Hypothalamus (tissue), 51 donors: ENCODE results near the gene FAM180B.
"Not testable (repeated sequence)": the region's sequence is repeated elsewhere in the genome, so short reads cannot be mapped to it uniquely, and the experiment has no call there.

Experiments
- DNase-seq, 51 donors: peaks; one replicate each; lab custom pipeline; 2025; lab: John Stamatoyannopoulos, UW

The FAM180B gene

DNA sequence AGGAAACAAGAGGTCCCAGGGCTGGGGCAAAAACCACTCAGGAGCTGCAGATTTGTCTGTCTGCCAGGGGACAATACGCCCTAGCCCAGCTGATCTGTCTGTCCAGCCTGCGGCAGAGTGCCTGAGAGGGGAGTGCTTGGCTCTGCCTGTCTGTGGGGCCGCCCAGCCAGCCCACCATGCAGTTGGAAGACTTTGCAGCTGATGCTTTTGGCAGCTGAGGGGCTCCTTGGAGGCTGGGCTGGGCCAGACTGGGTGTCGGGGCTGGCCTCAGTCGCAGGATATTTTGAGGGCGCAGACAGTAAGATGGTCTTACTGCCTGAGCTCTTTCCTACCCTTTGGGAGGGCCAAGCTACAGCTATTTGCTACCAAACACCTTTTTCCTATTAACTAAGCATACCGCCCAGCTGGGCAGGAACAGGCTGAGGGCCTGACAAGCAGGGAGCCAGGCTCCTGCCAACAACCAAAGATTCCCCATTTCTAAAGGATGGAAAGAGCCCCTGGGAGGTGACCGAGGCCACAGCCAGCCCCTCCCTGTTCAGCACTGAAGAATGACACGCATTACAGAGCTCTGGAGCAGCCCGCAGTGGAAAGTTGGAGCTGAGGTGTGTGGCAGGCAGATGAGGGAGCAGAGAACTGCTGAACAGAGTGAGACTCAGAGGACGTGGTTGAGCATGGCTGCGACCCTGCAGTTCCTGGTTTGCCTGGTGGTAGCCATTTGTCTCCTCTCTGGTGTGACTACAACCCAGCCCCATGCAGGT lies at the start of gene FAM180B:
Gene FAM180B, plus strand, starts transcription at position 581 of the 758 bp plus-strand sequence. Its CDS starts 91 bp downstream, at position 672.
- DNase-seq: peak in 15 of 51 donors; percentile 12 to 63 (median 55)

GRCh38 chr11:47536915-47537314 lies 49.6 kb upstream of the FAM180B start:
- no peak for DNase-seq

DNA sequence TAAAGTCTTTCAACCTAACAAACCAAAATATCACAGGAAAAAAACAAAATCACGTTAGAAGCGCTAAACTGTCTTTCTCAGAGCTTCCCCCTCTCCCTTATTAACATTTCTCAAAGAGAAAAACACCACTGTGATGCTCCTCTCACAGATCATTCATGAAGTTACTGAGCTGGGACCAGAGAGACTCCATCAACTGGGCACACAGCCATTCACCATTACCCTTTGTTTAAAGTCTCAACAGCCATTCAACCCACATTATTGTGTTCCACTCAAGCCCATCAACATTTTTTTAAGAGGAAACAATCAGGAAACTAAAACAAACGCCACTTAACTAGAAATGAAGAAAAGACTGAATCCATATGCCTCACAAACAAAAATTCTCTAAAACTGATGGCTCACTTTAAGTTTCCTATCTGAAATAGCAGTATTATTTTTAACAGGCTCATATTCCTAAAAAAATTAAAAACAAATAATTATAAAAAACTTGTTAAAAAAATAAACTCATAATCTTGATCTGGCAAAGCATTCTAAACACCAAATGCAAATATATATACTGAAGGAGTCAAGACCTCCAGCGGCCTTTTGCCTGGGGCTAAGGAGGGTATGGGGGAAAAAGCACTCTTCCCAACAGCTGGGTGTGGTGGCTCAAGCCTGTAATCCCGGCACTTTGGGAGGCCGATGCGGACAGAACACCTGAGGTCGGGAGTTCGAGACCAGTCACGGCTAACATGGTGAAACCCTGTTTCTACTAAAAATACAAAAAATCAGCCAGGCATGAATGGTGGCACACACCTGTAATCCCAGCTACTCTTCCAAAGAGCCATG lies 47.5 kb upstream of the FAM180B start:
- DNase-seq: peak in 7 of 51 donors; percentile 4 to 44 (median 10)

DNA sequence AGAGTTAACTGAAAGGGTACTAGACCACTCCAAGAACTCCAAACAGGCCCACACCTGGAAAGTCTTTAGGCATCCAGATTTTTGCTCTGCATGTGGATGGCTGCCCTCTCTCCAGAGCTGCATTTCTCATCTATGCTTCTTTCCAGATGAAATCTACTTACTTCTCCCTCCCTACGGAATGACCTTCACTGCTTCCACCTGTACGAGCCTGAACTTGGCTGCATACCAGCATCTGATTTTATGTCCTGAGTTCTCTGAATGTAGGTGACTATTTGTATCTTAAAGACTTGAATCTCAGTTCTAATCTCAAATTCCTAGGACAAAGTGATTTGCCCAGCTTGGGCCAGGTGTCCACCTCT lies 46.8 kb upstream of the FAM180B start:
- DNase-seq: no peak

GRCh38 chr11:47541070-47541469 lies 45.4 kb upstream of the FAM180B start:
- DNase-seq: no peak

DNA sequence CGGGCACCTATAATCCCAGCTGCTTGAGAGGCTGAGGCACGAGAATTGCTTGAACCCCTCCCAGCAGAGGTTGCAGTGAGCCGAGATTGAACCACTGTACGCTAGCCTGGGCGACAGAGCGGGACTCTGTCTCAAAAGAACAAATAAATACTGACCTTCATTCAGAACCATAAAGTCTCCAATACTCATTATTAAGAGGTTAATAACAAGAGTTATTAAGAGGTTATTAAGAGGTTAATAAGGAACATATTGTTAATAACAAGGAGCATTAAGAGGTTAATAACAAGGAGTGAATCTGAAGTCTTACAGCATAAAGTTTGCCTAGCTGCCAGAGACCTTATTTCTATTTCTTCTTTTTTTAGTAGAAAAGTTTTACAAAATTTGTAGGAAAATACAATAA lies 41.2 kb upstream of the FAM180B start:
- DNase-seq: no peak

GRCh38 chr11:47546274-47546673 lies 40.2 kb upstream of the FAM180B start:
- DNase-seq: not testable (repeated sequence)

GRCh38 chr11:47550288-47551047 lies 36.0 kb upstream of the FAM180B start:
- no peak for DNase-seq

- no peak for DNase-seq
Measured at GRCh38 chr11:47551086-47551485, 35.4 kb upstream of the FAM180B start.

DNA sequence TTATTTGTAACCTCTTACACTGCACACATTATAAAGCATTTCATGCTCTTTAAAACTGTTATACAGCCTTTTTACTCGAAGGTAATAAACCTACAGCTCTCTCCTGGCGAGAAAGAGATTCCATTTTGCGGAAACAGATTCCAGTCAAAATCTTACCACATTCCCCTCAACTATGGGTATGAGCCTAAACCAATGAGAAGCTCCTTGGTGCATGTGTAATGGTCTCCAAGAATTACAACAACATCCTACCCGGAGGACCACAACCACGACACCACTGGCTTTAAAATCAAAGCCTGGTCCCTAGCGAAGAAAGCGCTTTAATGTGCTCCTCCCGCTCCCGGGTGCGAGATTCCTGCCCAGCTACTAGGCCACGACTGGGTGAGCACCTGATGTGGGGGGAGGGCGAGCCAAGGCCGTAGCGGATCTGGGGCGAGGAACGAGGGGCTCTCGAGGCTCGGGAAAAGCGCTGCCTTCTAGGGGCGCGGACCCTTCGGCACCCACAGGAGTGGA lies 34.4 kb upstream of the FAM180B start:
- DNase-seq: peak in 15 of 51 donors; percentile 3 to 55 (median 32)

GRCh38 chr11:47552566-47553405 lies 33.7 kb upstream of the FAM180B start, which contains the start of gene CELF1:
Gene CELF1, minus strand, starts transcription at chr11:47553132. Its CDS starts 53,609 bp downstream, at chr11:47499523.
- DNase-seq: peak; percentile 49 to 94 (median 81)

DNA sequence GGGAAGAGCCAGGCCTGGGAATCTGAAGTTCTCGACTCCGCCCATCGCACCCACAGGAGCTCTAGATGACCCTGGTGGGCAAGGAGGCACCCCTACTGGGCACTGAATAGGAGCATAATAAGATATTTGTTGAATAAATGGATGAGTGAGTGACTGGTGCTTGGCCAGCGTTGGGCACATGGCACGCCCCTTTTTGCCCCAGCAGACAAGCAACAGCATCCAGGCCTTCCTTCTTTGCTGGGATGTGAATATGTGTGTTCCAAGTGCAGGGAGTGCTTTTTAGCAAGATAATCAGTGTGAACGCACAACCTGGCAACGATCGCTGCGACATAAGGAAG lies 33.1 kb upstream of the FAM180B start:
- peak in 3 of 51 donors; percentile 54 to 89 (median 55) for DNase-seq

DNA sequence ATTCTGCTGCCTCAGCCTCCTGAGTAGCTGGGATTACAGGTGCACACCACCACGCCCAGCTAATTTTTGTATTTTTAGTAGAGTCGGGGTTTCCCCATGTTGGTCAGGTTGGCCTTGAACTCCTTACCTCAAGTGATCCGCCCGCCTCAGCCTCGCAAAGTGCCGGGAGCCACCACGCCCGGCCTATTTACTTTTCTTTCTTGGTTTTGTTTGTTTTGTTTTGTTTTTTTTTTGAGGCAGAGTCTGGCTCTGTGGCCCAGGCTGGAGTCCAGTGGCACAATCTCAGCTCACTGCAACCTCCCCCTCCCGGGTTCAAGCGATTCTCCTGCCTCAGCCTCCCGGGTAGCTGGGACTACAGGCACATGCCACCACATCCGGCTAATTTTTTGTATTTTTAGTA lies 29.5 kb upstream of the FAM180B start:
- not testable (repeated sequence) for DNase-seq

DNA sequence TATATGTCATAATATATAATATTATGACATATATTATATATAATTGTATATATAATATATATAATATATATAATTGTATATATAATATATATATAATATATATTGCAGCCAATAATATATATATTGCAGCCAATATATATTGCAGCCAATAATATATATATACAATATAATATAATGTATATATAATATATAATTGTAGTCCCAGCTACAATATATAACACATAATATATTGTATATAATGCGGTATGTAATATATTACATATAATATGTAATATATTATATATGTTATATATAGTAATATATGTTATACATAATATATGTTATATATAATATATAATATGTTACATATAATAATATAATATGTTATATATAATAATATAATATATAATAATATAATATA lies 27.8 kb upstream of the FAM180B start:
- no peak for DNase-seq

GRCh38 chr11:47560426-47560825 lies 26.1 kb upstream of the FAM180B start:
- DNase-seq: no peak

GRCh38 chr11:47562393-47562792 lies 24.1 kb upstream of the FAM180B start:
- not testable (repeated sequence) for DNase-seq

DNA sequence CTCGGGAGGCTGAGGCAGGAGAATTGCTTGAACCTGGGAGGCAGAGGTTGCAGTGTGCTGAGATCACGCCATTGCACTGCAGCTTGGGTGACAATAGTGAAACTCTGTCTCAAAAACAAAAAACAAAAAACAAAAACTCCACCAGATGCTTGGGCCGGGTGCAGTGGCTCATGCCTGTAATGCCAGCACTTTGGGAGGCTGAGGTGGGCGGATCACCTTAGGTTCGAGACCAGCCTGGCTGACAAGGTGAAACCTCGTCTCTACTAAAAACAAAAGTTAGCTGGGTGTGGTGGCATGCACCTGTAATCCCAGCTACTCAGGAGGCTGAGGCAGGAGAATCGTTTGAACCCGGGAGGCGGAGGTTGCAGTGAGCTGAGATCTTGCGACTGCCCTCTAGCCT lies 22.1 kb upstream of the FAM180B start:
- DNase-seq: not testable (repeated sequence)

DNA sequence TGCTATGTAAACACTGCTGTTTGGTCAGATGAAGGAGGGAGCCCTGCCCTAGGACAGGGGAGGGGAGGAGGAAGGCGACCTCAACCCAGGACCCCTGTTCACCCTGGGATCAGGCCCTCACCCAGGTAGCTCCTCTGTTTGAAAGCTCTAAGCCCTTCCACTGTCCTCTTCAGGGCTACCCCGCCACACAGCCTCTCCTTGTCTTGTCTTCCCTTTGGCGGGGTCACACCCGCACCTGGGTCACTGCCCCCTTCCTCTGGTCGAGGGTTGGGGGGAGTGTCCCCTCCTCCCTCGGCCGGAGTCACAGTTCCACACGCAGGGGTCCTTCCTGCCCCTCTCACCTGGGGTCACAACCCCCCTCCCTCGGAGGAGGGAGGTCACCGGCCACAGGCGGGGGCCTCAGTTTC lies 21.5 kb upstream of the FAM180B start:
- DNase-seq: no peak

- DNase-seq: peak in 35 of 51 donors; percentile 17 to 75 (median 40)
Measured at GRCh38 chr11:47565340-47566148, 20.9 kb upstream of the FAM180B start, which contains the start of gene PTPMT1. Gene PTPMT1, plus strand, starts transcription at chr11:47565599. Its CDS starts 24 bp downstream, at chr11:47565623.
